Right atrium auricular region (tissue), 2 donors: ENCODE data around the gene FRRS1. TPM values are rescaled to one million over a fixed set of nuclear protein-coding genes. Genes with fewer than 3 reads are reported as not detected.

Experiments used
- DNase-seq: peaks from one replicate; pipeline ENCODE4 v3.0.0-alpha.2; 2019; ENCODE audit warnings: low spot score
- H3K27ac ChIP-seq, 2 donors: fragments of 200-600 bp; sonication (generic); 1 replicate in 1 of 2; 2 replicates in 1 of 2; pipeline ENCODE4 v1.5.1; 2016 to 2019
- H3K27me3 ChIP-seq, 2 donors: fragments of 200-600 bp; sonication (generic); one replicate each; pipeline versions ENCODE4 v1.5.1 to v1.6.0; 2017 to 2019
- H3K36me3 ChIP-seq: fragments of 200-600 bp; sonication (generic); one replicate; pipeline ENCODE4 v1.5.1; 2016
- H3K4me1 ChIP-seq, 2 donors: fragments of 200-600 bp; sonication (generic); one replicate each; pipeline versions ENCODE4 v1.5.1 to v1.6.0; 2017 to 2019
- H3K4me3 ChIP-seq, 2 donors: fragments of 200-600 bp; sonication (generic); 1 replicate in 1 of 2; 2 replicates in 1 of 2; pipeline ENCODE4 v1.5.1; 2017 to 2019; ENCODE audit warnings: mild to moderate bottlenecking in 1 of 2, moderate library complexity in 1 of 2
- H3K9me3 ChIP-seq, 2 donors: fragments of 200-600 bp; sonication (generic); one replicate each; pipeline ENCODE4 v1.5.1; 2019
- total RNA-seq, 2 donors: library from RNA; depleted of rRNA; stranded (reverse); fragments of >200 nt; gene quantifications; one replicate each; pipeline ENCODE4 v1.1.0, GENCODE V29; 2016
- TF ChIP-seq, protein P1 (sequence below), 2 donors: fragments of 200-600 bp; sonication (generic); IDR thresholded peaks; one replicate each; pipeline ENCODE4 v1.5.1; 2019; ENCODE audit warnings: antibody characterized with exemption in 2 of 2

FRRS1 gene
- 1 to 10 TPM; 3.4 to 3.5 TPM for total RNA-seq

DNA sequence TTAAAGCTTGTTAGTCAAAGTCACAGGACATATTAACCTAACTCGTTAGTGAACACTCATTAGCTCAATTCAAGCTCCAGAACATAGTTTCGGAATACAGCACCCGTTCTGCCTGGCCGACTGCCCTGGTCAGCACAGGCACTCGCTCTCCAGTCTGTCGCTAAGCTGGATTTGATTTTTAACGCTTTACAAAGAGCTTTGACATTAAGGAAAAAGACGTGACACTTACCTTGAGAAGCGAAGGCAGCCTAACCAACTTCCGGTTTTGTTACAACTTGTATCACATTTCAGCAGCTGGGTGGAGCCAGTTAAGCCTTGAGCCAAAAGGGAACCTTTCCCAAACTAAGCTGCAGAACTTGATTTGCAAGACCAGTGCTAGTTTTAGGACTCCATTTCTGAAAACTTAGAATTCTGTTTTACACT, at the start of gene FRRS1:
Gene FRRS1 (minus strand): TSS at position 258 of the 423 bp plus-strand sequence. CDS start 17,867 bp downstream, outside the sequence.
- TF ChIP-seq, protein P1, sequence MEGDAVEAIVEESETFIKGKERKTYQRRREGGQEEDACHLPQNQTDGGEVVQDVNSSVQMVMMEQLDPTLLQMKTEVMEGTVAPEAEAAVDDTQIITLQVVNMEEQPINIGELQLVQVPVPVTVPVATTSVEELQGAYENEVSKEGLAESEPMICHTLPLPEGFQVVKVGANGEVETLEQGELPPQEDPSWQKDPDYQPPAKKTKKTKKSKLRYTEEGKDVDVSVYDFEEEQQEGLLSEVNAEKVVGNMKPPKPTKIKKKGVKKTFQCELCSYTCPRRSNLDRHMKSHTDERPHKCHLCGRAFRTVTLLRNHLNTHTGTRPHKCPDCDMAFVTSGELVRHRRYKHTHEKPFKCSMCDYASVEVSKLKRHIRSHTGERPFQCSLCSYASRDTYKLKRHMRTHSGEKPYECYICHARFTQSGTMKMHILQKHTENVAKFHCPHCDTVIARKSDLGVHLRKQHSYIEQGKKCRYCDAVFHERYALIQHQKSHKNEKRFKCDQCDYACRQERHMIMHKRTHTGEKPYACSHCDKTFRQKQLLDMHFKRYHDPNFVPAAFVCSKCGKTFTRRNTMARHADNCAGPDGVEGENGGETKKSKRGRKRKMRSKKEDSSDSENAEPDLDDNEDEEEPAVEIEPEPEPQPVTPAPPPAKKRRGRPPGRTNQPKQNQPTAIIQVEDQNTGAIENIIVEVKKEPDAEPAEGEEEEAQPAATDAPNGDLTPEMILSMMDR (IDR thresholded peaks at IDR 0.05): no peak
- H3K36me3 ChIP-seq: no peaks in the 10 kb centered on the region
- H3K4me3 ChIP-seq: peak within 1 kb of the TSS; percentile 48 to 49
- no peaks in the 10 kb centered on the region for H3K27me3 ChIP-seq
- H3K9me3 ChIP-seq: no peaks in the 10 kb centered on the region
- peaks cover 0 to 14% of the 10 kb centered on the region in 2 donors for H3K4me1 ChIP-seq
- DNase-seq: peak; percentile 75
- peak within 1 kb of the TSS; percentile 65 to 83 for H3K27ac ChIP-seq

DNA sequence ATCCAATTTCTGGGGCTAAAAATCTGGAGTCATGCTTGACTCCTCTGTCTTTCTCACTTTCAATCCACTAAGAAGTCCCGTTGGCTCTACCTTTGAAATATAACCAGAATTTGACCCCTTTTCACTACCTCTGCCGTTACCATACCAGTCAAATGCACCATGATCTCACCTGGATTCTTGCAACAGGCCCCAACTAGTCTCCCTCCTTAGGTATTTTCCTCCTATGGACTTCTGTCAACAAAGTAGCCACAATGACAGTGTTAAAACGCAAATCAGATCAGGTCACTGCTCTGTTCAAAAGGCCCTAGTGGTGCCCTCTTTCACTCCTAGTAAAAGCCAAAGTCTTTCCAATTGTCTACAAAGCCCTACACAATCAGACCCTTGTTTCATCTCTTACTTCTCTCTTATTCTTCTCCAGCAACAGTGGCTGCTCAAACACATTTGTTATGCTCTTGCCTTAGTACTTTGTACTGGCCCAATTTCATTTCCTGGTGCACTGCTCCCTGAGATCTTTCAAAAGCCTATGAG, 48.0 kb upstream of the FRRS1 start:
- Histone ChIP-seq H3K36me3 (no peaks in the 10 kb centered on the region), H3K9me3 (no peaks in the 10 kb centered on the region), H3K4me3 (no peak overlapping the region), H3K27me3 (no peaks in the 10 kb centered on the region), H3K4me1 (peaks cover 0 to 4% of the 10 kb centered on the region in 2 donors), H3K27ac (no peak overlapping the region)
- DNase-seq: no peak
- TF ChIP-seq, protein P1 (IDR thresholded peaks at IDR 0.05): no peak

DNA sequence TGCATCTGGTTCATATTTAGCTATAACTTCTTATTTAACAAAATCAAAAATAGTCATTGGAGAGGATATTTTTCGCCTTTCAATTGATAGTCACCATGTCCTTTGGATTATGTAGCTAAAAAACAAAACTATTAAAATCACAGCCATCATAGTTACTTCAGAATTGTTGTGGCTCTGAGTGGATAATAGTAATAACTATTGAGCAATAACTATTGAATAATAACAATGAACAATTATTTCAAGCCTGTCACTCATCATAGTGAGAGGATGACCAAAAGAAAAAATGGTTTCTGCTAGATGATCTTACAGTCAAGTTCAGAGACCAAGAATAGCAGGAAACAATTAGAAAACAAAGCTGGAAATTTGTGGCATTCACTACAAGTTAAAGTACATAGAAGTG, 45.3 kb upstream of the FRRS1 start:
- Histone ChIP-seq H3K27me3 (no peaks in the 10 kb centered on the region), H3K36me3 (no peaks in the 10 kb centered on the region), H3K4me1 (peaks cover 0 to 12% of the 10 kb centered on the region in 2 donors), H3K4me3 (no peak overlapping the region), H3K27ac (no peak overlapping the region), H3K9me3 (no peaks in the 10 kb centered on the region)
- DNase-seq: no peak
- TF ChIP-seq, protein P1 (IDR thresholded peaks at IDR 0.05): no peak

GRCh38 chr1:99811075-99811474, 44.6 kb upstream of the FRRS1 start:
- Histone ChIP-seq H3K9me3 (no peaks in the 10 kb centered on the region), H3K36me3 (no peaks in the 10 kb centered on the region), H3K4me1 (peaks cover 0 to 12% of the 10 kb centered on the region in 2 donors), H3K27me3 (no peaks in the 10 kb centered on the region), H3K27ac (no peak overlapping the region), H3K4me3 (no peak overlapping the region)
- no peak for DNase-seq
- TF ChIP-seq, protein P1 (IDR thresholded peaks at IDR 0.05): no peak

DNA sequence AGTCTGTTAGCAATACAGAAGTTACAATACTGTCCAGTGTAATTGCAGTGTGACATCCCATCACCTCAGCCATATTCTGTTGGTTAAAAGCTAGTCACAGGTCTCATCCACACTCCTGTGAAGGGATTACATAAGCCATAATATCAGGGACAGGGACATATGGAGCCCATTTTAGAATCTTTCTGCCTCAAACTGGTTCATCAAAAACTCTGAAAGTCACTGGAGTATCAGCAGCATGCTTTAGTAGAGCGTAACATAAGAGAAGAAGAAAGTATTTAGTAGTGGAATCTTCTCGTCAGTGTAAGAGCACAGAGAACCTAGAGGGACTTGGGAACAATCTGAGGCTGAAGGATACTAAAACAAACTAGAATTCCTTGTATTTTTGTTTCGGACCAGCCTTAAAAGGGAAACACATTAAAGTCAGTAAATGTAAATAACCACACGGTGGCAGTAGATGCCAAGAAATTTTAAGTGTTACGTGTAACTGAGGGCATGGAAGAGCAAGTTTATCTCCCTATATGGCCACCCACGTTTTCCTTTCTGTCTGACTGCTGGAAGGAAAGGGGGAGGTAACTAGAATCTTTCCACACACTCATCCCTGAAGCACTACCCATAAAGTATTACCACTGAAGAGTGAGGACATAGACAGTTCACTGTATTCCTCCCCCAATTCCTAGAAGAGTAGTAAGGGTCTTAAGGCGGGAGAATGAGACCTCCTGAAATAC, 42.1 kb upstream of the FRRS1 start:
- Histone ChIP-seq H3K4me3 (peak overlapping the region in 1 of 2 donors; percentile 16), H3K4me1 (peaks cover 0 to 12% of the 10 kb centered on the region in 2 donors), H3K27ac (peak overlapping the region in 1 of 2 donors; percentile 42), H3K9me3 (no peaks in the 10 kb centered on the region), H3K27me3 (no peaks in the 10 kb centered on the region), H3K36me3 (no peaks in the 10 kb centered on the region)
- TF ChIP-seq, protein P1 (IDR thresholded peaks at IDR 0.05): peak; percentile 28 to 75
- DNase-seq: no peak
